ENCODE results near the gene RAD54L. TPM values are rescaled to one million over a fixed set of nuclear protein-coding genes. Genes with fewer than 3 reads are reported as not detected.

The RAD54L gene
- total RNA-seq, 1 experiment from 2014 or later: 29.4 TPM

DNA sequence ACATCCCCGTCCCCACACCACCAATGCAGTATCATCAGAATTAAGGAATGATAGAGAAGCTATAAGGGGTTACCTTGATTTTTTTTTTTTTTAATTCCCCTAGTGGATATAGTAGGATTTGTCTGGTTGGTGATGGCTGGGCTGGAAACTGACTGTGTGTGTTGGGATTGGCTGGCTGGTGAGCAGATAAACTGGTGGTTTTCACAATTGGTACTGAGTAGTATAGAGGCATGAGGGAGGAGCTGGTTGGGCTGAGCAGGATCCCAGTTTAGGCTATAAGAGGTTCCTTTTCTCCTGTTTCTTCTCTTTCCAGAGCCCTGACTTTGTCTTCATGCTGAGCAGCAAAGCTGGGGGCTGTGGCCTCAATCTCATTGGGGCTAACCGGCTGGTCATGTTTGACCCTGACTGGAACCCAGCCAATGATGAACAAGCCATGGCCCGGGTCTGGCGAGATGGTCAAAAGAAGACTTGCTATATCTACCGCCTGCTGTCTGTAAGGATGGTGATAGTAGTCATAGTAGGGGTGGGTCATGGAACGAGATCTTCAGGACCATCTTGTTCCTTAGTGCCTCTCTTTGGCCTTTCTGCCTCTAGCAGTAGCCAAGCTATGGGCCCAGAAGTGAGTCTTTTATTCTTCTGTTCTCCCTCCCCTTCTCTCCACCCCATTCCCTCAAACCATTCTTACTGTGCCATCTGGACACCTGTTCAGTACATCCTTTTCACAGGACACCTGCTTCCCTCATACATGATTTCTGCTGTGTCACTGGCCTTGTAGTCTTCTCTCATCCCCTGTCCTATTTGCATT, 26.9 kb downstream of the RAD54L start:
- H3K9me3 ChIP-seq (ENCODE audit: control insufficient read depth, insufficient read depth, low read depth, low read length): no peaks in the 10 kb centered on the region
- H3K27ac ChIP-seq (ENCODE audit: low read length): no peak overlapping the region
- ChIA-PET POLR2A (interaction anchor here (0.6 to 1.1 kb wide), 2 partner anchors 14 to 28 kb away, joined by 3 read pairs; no protein-coding TSS in a partner anchor), CTCF (no interaction called here)
- in situ Hi-C loops (cut with HindIII; ENCODE audit: low pct_unique_long_range_greater_than_20kb, low sequenced_read_pairs): no loop called here
- ATAC-seq: no peak
- peaks cover 15% of the 10 kb centered on the region for H3K36me3 ChIP-seq (ENCODE audit: control insufficient read depth, insufficient read depth, low read length)
- intact Hi-C loops (cut with micrococcal nuclease; ENCODE audit: unreplicated experiment): no loop called here
- H3K4me3 ChIP-seq (ENCODE audit: low read depth in 2 of 2, low read length in 2 of 2): no peak overlapping the region
- DNase-seq (ENCODE audit: low read depth, low spot score): no peak
- H3K4me1 ChIP-seq (ENCODE audit: control insufficient read depth, insufficient read depth, low read length): no peaks in the 10 kb centered on the region
- TF ChIP-seq SIN3A (IDR thresholded peaks at IDR 0.05; ENCODE audit: borderline replicate concordance, insufficient read depth, low read depth, low read length) (no peak), POLR2AphosphoS5 (IDR thresholded peaks at IDR 0.05; ENCODE audit: low read depth, low read length) (peak; percentile 56; the same call in 1 of the 2 replicates)
- TF ChIP-seq, protein P1, sequence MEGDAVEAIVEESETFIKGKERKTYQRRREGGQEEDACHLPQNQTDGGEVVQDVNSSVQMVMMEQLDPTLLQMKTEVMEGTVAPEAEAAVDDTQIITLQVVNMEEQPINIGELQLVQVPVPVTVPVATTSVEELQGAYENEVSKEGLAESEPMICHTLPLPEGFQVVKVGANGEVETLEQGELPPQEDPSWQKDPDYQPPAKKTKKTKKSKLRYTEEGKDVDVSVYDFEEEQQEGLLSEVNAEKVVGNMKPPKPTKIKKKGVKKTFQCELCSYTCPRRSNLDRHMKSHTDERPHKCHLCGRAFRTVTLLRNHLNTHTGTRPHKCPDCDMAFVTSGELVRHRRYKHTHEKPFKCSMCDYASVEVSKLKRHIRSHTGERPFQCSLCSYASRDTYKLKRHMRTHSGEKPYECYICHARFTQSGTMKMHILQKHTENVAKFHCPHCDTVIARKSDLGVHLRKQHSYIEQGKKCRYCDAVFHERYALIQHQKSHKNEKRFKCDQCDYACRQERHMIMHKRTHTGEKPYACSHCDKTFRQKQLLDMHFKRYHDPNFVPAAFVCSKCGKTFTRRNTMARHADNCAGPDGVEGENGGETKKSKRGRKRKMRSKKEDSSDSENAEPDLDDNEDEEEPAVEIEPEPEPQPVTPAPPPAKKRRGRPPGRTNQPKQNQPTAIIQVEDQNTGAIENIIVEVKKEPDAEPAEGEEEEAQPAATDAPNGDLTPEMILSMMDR (IDR thresholded peaks at IDR 0.05): no peak
- BruUV-seq (replicated peaks): no TSS peak
- no peaks in the 10 kb centered on the region for H3K27me3 ChIP-seq (ENCODE audit: control insufficient read depth, insufficient read depth, low read length)

DNA sequence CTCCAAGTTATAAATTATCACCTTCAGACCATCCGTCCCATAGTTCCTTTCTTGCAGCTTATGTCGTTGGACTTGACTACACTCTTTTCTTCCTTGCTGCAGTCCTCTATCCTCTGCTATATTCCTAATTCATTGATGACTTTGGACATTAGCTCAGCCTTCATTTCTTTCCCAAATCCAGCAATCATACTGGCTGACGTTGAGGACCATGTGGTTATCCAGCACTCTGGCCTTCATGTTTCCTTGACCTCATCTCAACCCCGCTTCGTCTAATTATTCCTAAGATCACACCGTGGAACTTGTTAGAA, 27.4 kb downstream of the RAD54L start:
- DNase-seq (ENCODE audit: low read depth, low spot score): no peak
- Histone ChIP-seq H3K27me3 (ENCODE audit: control insufficient read depth, insufficient read depth, low read length) (no peaks in the 10 kb centered on the region), H3K4me1 (ENCODE audit: control insufficient read depth, insufficient read depth, low read length) (no peaks in the 10 kb centered on the region), H3K27ac (ENCODE audit: low read length) (no peak overlapping the region), H3K4me3 (ENCODE audit: low read depth in 2 of 2, low read length in 2 of 2) (no peak overlapping the region), H3K9me3 (ENCODE audit: control insufficient read depth, insufficient read depth, low read depth, low read length) (no peaks in the 10 kb centered on the region), H3K36me3 (ENCODE audit: control insufficient read depth, insufficient read depth, low read length) (peaks cover 15% of the 10 kb centered on the region)
- intact Hi-C loops (cut with micrococcal nuclease; ENCODE audit: unreplicated experiment): no loop called here
- ChIA-PET POLR2A (interaction anchor here (1.1 kb wide), 1 partner anchor 28 kb away, joined by 3 read pairs; no protein-coding TSS in a partner anchor), CTCF (no interaction called here)
- ATAC-seq: no peak
- TF ChIP-seq SIN3A (IDR thresholded peaks at IDR 0.05; ENCODE audit: borderline replicate concordance, insufficient read depth, low read depth, low read length): no peak
- TF ChIP-seq TCF7L2 (IDR thresholded peaks at IDR 0.05; ENCODE audit: low read depth, low read length): no peak
- TF ChIP-seq, protein P1 (IDR thresholded peaks at IDR 0.05): no peak
- TF ChIP-seq POLR2AphosphoS5 (IDR thresholded peaks at IDR 0.05; ENCODE audit: low read depth, low read length): no peak
- TF ChIP-seq, protein P2, sequence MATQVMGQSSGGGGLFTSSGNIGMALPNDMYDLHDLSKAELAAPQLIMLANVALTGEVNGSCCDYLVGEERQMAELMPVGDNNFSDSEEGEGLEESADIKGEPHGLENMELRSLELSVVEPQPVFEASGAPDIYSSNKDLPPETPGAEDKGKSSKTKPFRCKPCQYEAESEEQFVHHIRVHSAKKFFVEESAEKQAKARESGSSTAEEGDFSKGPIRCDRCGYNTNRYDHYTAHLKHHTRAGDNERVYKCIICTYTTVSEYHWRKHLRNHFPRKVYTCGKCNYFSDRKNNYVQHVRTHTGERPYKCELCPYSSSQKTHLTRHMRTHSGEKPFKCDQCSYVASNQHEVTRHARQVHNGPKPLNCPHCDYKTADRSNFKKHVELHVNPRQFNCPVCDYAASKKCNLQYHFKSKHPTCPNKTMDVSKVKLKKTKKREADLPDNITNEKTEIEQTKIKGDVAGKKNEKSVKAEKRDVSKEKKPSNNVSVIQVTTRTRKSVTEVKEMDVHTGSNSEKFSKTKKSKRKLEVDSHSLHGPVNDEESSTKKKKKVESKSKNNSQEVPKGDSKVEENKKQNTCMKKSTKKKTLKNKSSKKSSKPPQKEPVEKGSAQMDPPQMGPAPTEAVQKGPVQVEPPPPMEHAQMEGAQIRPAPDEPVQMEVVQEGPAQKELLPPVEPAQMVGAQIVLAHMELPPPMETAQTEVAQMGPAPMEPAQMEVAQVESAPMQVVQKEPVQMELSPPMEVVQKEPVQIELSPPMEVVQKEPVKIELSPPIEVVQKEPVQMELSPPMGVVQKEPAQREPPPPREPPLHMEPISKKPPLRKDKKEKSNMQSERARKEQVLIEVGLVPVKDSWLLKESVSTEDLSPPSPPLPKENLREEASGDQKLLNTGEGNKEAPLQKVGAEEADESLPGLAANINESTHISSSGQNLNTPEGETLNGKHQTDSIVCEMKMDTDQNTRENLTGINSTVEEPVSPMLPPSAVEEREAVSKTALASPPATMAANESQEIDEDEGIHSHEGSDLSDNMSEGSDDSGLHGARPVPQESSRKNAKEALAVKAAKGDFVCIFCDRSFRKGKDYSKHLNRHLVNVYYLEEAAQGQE (IDR thresholded peaks at IDR 0.05; ENCODE audit: insufficient read depth in 1 of 2, low read depth in 2 of 2, low read length in 1 of 2): no peak
- in situ Hi-C loops (cut with HindIII; ENCODE audit: low pct_unique_long_range_greater_than_20kb, low sequenced_read_pairs): no loop called here
- no TSS peak for BruUV-seq (replicated peaks)
